ENCODE results near the gene SPNS3.

DNA sequence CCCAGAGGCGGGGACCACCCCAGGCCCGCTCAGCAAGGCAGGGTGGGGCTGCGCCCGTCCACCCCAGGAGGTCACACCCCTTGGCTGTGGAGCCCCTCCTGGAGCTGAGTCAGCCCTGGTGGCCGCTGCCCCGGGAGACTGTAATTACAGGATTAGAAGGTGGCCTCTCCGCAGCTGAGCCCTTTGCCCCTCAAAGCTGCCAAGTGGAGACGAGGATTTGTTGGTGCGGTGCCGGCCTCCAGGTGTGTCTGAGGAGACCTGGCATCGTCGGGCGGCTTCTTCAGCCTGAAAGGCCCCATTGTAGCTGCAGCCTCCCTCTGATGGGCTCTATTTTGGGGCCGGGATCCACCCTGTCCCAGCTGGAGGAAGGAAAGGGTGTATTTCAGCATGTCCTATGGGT lies 42.3 kb downstream of the SPNS3 start:
- TF ChIP-seq, protein P1, sequence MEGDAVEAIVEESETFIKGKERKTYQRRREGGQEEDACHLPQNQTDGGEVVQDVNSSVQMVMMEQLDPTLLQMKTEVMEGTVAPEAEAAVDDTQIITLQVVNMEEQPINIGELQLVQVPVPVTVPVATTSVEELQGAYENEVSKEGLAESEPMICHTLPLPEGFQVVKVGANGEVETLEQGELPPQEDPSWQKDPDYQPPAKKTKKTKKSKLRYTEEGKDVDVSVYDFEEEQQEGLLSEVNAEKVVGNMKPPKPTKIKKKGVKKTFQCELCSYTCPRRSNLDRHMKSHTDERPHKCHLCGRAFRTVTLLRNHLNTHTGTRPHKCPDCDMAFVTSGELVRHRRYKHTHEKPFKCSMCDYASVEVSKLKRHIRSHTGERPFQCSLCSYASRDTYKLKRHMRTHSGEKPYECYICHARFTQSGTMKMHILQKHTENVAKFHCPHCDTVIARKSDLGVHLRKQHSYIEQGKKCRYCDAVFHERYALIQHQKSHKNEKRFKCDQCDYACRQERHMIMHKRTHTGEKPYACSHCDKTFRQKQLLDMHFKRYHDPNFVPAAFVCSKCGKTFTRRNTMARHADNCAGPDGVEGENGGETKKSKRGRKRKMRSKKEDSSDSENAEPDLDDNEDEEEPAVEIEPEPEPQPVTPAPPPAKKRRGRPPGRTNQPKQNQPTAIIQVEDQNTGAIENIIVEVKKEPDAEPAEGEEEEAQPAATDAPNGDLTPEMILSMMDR (IDR thresholded peaks at IDR 0.05 in 2 of 3, conservative IDR thresholded peaks at IDR 0.05 in 1 of 3; ENCODE audit: borderline replicate concordance in 1 of 3, insufficient read depth in 1 of 3, low read depth in 2 of 3, low read length in 2 of 3) = no peak
- TF ChIP-seq POLR2AphosphoS5 (IDR thresholded peaks at IDR 0.05; ENCODE audit: low read depth, low read length) (no peak), EZH2phosphoT487 (IDR thresholded peaks at IDR 0.05; ENCODE audit: borderline replicate concordance) (no peak), EZH2 (IDR thresholded peaks at IDR 0.05) (no peak), POLR2A (IDR thresholded peaks at IDR 0.05; ENCODE audit: borderline replicate concordance, extremely low read depth, insufficient read depth, insufficient read length) (no peak), CBX3 (IDR thresholded peaks at IDR 0.05; ENCODE audit: low read depth) (no peak)
- TF ChIP-seq, protein P2, sequence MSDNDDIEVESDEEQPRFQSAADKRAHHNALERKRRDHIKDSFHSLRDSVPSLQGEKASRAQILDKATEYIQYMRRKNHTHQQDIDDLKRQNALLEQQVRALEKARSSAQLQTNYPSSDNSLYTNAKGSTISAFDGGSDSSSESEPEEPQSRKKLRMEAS (IDR thresholded peaks at IDR 0.05) = no peak

Data from HCT116 (cell line).